Activated T-cell treated with anti-CD3 and anti-CD28 coated beads, Interleukin-2, amount 50 U/mL, for 1 hour (primary cell): ENCODE data around the gene POLR1E.

ENCODE experiments used
- DNase-seq: peaks from one replicate; pipeline ENCODE4 v3.0.0-alpha.2; 2020

The POLR1E gene

DNA sequence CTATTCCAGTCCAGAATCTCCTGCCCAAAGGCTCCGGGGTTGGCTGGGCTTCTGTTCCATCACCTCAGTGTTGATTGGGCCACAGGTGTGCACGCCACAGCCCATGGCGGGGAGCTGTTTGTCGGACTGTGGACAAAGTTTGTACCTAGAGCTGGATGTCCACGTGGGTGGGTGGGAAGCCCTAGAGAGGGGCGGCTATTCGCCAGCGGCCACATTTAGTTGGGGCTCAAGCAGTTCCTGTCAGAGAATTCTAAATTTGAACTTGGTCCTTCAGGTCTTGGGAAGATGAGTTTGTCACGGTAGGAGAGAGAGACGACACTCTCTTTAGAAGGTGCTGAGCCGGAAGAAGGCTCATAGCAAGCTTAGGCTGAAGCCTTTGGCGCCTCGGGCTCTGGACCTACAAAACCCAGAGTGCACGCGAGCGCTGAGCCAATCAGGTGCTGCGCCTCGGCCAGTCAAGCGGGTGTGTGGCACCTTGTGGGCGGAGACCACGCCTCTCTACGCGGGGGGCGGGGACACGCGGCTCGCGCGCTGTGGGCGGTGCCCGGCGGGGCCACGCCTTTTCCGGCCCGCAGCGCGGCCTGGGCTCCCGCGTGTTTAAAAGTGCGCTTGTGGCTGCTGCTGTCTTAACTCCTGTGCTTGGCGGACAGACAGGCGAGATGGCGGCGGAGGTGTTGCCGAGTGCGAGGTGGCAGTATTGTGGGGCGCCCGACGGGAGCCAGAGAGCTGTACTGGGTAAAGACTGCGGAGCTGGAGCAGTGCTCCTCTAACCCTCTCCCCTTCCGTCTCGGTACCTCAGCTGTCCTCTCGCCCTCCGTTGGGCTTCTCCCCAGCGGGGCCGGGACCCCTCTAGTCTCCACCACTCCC is at the start of gene POLR1E:
Gene POLR1E (plus strand): TSS at position 560 of the 867 bp plus-strand sequence. CDS start 100 bp downstream, at position 660.
- peak; percentile 99 for DNase-seq

DNA sequence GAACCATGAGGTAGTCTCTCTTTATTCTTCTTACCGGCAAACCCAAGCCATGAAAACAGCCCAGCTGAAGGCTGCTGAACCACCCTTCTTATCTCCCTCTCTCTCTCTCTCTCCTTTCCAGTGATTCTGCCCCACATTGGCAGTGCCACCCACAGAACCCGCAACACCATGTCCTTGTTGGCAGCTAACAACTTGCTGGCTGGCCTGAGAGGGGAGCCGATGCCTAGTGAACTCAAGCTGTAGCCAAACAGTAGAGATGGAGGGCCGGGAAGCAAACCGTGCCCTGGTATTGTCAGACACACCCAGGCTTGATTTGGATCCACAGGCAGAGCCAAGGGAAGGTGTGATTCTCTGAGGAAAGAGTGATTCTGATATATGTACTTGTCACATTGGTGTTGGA is 49.2 kb upstream of the POLR1E start:
- DNase-seq = no peak

- no peak for DNase-seq
Observed at GRCh38 chr9:37437010-37437409, 48.7 kb upstream of the POLR1E start.

DNA sequence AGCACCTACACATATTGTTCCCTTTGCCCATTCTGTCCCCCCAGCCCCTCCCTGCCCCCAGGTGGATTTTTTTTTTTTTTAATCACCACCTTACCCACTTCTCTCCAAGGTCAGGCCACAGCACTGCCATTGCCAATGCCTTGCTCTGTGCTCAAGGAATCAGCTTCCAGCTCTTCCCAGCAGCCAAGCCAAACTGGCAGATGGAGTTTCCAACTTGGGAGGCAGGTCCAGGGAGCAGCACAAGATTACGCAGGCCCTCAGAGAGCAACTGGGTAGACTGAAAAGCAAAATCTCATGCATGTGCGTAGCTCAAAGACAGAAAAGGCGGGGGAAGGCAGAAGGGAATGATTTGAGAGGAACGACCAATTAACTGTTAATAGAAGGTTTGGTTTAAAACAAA is 48.1 kb upstream of the POLR1E start:
- no peak for DNase-seq

DNA sequence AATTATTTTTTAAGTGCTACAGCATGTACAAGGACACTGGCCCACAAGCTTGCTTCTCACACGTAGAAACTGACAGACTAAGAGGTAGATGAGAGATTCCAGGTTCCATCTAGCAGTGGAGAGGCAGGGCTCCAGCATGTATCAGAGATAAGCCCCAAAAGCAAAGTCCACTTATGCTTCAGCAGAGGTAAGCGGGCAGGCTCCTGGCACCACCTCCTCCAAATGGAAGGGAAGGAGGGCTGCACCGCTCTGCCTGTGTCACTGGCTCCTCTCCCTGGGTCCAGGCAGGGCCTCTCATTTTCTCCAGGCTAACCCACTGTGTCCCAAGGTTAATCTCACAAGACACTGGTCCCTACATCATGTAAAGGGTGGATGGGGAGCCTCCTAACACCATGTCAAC is 47.4 kb upstream of the POLR1E start:
- DNase-seq = no peak

DNA sequence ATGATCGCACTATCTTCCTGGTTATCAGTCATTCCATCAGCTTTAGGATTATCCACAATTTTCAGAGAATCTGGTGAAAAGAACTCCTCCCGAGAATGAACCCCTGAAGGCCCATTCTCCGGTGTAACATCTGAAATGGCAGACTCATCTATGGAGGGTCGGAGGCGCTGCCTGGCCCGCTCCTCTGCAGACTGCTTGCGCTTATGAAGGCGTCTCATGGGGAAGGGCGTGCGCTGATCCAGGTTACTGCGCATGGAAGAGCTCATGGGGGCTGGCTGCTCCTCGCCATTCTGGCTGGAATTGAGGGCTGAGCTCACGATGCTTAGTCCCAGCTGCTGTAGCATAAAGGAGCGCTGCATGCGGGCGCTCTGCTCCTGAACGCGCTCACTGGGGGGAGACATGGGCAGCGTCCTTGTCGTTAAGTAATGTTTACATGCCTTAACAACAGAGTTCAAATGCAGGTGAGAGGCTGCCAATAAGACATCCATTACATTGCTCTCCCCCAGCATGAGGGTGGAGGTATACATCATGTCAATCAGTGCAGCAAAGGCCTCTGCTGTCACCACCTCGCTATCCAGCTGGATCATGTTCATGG is 43.9 kb upstream of the POLR1E start:
- no peak for DNase-seq

GRCh38 chr9:37442556-37442955 is 43.2 kb upstream of the POLR1E start:
- no peak for DNase-seq

DNA sequence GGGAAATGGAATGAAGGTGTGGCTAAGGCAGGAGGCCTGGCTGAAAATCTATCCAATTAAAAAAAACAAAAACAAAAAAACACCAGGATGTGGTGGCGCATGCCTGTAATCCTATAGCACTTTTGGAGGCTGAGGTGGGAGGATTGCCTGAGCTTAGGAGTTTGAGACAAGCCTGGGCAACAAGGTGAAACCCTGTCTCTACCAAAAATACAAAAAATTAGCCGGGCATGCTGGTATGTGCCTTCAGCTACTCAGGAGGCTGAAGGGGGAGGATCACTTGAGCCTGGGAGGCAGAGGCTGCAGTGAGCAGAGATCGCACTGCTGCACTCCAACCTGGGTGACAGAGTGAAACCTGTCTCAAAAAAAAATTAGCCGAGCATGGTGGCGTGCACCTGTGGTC is 42.2 kb upstream of the POLR1E start:
- DNase-seq = no peak

DNA sequence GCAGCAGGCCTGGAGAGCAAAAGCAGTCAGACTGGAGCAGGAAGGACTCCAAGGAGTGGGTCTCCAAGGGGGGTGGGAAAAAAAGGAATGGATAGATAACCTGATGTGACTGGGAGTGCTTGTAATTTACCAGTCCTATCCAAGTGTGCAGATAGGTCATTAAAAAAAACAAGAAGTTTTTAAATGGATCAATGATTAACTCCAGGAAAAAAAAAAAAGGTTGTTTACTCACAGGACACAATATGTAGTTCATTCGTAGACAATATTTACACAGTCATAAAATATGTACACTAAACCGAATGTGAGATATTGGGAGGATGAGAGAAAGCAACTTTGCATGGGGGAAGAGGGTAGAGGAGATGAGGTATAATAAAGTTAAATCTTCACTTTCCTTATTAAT is 40.9 kb upstream of the POLR1E start:
- DNase-seq = no peak

DNA sequence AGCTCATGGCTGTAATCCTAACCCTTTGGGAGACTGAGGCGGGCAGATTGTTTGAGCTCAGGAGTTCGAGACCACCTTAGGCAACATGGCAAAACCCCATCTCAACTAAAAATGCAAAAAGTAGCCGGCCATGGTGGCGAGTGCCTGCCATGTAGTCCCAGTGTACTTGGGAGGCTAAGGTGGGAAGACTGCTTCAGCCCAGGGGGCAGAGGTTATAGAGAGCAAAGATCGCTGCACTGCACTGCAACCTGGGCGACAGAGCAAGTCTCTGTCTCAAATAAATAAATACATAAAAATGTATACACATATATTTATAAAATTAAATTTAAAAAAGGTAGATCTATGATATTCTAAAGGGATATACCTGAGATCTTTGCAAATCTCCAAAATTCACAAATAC is 39.9 kb upstream of the POLR1E start:
- no peak for DNase-seq

DNA sequence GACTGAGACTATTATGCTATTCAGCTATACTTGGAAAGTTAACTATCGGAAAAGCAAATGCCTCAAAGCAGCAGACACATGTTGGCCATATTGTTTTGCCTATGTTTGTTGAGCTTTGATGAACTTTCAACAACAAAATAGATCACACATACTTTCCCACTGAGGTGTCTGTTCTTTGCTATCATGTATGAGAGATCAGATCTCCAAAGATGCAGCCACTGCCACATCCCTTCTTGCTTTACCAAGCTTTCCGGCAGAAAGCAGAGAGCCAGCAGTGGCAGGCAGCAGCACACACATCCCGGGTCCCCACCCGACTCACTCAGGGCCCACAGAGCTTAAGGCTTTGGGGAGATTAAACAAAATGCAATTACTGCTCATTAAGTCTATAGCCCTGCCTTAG is 39.3 kb upstream of the POLR1E start:
- DNase-seq = no peak

DNA sequence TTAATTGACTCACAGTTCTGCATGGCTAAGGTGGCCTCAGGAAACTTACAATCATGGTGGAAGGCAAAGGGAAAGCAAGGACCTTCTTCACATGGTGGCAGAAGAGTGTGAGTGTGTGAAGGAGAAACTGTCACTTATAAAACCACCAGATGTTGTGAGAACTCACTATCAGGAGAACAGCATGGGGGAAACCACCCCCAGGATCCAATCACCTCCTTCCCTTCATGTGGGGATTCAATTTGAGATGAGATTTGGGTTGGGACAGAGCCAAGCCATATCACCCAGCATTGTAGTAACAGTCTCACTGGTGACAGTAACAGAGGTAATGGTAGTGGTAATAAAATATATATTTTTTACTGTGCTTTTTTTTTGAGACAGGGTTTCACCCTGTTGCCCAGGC is 38.6 kb upstream of the POLR1E start:
- no peak for DNase-seq

- no peak for DNase-seq
Observed at GRCh38 chr9:37449862-37450632, 35.7 kb upstream of the POLR1E start.

GRCh38 chr9:37451628-37452027 is 34.1 kb upstream of the POLR1E start:
- DNase-seq = no peak

DNA sequence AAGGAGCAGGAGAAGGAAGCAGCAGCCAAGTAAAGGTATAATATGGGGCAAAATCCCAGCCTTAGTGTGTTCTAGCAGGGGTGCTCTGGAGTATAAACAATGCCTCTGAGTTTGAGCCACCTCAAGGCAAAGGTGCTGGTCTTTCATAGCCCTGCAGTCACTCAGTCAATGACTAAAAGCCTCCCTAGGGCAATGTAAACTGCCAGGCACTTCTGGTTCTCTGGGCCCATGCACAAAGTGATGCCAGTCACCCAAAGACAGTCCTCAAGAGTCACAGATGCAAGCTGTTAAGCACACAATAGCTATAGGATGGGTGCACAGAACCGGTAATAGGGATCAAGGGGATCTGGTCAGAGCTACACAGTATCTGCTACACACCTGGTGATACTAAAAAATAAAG is 33.1 kb upstream of the POLR1E start:
- DNase-seq = no peak

DNA sequence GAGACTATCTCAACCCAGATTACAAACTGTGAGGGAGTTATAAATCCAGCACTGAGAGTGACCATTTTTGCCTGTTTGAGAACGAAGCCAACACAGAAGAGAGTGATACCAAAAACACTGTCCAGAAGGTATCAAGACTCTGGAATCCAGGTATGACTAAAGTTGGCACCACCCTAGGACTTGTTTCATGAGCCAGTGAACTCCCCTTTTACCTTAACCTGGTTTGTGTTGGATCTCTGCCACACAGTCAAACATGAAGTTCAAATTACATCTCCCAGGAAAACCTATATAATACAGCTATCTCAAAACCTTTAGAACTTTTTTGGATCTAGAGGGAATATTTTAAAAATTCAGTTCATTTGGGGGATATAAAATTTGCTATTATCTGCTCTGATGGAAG is 31.9 kb upstream of the POLR1E start:
- no peak for DNase-seq

DNA sequence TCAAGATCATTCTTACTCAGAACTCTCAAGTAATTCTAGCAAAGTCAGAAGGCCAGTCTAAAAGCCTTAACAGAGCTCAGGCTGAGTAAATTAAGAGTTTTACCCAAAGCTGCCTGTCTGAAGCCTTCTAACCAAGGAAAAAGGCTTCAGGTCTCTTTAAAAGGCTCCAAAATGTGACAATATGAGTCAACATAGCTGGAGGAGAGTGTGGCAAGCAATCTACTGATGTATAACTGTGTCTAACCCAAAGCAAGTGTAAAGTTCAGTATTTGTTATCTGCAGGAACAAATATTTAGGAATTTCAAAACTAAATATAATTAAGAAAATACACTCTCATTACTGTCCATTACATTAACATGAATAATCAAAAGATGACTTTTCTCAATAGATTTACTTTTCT is 31.5 kb upstream of the POLR1E start:
- no peak for DNase-seq

DNA sequence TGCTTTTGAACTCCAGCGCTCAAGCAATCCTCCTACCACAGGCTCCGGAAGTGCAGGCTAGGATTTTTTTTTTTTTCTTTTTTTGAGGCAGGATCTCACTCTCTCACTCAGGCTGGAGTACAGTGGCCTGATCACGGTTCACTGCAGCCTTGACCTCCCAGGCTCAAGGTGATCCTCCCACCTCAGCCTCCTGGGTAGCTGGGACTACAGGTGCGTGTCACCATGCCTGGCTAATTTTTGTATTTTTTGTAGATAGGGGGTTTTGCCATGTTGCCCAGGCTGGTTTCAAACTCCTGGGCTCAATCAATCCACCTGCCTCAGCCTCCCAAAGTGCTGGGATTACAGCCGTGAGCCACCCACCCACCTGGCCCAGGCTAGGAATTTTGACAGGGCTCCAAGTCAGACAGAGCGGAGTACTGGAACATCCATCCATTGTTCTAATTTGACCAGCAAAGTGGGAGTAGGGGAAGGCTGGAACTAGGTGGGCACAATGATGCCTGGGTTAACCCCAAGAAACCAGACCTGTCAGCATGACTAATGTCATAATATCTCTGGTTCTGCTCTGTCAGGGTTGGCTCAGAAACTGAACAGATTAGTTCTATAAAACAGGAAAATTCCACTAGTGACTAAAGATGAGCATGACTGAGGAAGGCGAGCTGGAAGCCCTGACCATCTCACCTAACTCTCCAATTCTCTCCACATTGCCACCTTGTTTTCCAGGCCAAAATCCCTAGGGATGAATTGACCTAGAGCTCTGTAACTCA is 29.7 kb upstream of the POLR1E start:
- DNase-seq = no peak

DNA sequence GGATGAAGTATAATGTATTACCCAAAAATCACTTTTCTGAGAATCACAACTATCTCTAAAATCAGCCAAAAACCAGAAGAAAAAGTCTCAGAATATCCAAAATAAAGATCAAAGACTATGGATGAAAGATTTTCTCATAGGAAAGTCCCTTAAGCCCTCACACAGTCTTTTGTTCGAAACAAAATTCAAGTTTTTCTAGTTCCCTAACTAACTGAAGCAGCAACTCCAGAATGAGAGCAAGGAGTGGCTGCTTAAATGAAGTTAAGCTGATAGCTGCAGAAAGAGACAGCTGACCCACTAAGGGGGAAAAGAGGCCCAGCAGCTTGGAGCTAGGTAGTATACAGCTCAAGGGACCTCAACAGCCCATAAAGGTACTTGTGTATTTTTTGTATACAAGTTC is 28.9 kb upstream of the POLR1E start:
- DNase-seq = no peak

- DNase-seq = no peak
Observed at GRCh38 chr9:37464006-37464405, 21.7 kb upstream of the POLR1E start.

DNA sequence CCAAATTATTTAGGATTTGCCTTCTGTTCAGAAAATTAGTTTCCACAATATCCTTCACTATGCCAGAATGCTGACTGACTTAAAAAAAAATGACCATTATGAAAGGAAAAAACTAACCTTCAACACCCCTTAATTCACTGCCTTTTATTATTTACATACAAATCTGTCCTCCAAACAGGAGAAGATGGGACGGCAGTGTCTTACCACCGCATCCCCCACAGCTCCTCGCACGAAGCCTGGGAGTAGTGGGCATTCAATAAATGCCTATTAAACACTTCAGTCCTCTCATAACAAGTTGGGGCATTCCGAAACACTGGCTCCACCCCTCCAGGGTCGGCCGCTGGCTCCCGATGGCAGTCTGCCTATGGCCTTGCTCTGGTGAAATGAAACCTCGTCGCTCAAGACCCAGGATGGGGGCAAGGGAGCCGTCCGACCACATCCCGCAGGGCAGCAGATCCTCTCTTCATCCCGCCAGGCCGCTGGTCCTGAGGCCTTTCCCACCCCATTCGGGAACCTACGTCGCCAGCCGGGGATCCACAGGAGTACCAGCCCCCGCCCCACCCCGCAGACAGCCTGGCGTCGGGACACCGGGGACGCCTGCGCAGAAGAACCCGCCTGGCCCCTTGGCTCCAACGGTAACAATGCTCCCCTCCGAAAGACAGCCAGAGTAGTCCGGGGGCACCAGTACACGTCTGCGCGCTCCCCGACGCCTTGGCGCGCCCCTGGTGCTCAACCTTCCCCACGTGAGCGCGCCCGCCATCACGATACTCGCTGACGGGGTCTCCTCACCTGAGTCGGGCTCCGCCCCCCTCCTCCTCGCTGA is 21.1 kb upstream of the POLR1E start:
- DNase-seq = no peak
